ENCODE data around the gene AKAP9. TPM values are rescaled to one million over a fixed set of nuclear protein-coding genes. Genes with fewer than 3 reads are reported as not detected.
A peak's percentile ranks its signal among the peaks of the same experiment; 100 is the strongest.
"Not testable (repeated sequence)": the region's sequence is repeated elsewhere in the genome, so short reads cannot be mapped to it uniquely, and the experiment has no call there.

AKAP9 gene
- polyA plus RNA-seq, 1 experiment = 24.3 TPM

DNA sequence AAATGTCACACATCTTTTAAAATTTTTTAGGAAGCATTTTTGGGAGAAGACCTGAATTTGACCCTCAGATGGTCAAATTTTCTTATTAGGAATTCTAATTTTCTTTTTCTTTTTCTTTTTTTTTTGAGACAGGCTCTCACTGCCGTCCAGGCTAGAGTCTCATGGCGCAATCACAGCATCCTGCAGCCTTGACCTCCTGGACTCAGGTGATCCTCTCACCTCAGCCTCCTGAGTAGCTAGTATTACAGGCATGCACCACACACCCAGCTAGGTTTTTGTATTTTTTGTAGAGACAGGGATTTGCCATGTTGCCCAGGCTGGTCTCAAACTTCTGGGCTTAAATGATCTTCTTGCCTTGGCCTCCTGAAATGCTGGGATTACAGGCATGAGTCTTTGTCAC, 65.4 kb downstream of the AKAP9 start:
- no peak for DNase-seq (ENCODE audit: low read depth, low spot score)
- CTCF ChIA-PET = interaction anchor here (1.5 kb wide), 1 partner anchor 126 kb away, joined by 3 read pairs; the partner anchor contains the start of gene MTERF1
- Histone ChIP-seq H3K4me3 (ENCODE audit: low read depth, low read length) (no peak overlapping the region), H3K9me3 (ENCODE audit: control insufficient read depth, insufficient read depth, low read length) (peaks cover 10% of the 10 kb centered on the region; the same call in 1 of the 2 replicates), H3K27ac (ENCODE audit: low read depth, low read length) (no peak overlapping the region), H3K27me3 (ENCODE audit: control insufficient read depth, insufficient read depth, low read length) (no peaks in the 10 kb centered on the region)
- TF ChIP-seq, protein P1, sequence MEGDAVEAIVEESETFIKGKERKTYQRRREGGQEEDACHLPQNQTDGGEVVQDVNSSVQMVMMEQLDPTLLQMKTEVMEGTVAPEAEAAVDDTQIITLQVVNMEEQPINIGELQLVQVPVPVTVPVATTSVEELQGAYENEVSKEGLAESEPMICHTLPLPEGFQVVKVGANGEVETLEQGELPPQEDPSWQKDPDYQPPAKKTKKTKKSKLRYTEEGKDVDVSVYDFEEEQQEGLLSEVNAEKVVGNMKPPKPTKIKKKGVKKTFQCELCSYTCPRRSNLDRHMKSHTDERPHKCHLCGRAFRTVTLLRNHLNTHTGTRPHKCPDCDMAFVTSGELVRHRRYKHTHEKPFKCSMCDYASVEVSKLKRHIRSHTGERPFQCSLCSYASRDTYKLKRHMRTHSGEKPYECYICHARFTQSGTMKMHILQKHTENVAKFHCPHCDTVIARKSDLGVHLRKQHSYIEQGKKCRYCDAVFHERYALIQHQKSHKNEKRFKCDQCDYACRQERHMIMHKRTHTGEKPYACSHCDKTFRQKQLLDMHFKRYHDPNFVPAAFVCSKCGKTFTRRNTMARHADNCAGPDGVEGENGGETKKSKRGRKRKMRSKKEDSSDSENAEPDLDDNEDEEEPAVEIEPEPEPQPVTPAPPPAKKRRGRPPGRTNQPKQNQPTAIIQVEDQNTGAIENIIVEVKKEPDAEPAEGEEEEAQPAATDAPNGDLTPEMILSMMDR (IDR thresholded peaks at IDR 0.05; ENCODE audit: low read depth, low read length) = no peak
- POLR2A ChIA-PET = no interaction called here

DNA sequence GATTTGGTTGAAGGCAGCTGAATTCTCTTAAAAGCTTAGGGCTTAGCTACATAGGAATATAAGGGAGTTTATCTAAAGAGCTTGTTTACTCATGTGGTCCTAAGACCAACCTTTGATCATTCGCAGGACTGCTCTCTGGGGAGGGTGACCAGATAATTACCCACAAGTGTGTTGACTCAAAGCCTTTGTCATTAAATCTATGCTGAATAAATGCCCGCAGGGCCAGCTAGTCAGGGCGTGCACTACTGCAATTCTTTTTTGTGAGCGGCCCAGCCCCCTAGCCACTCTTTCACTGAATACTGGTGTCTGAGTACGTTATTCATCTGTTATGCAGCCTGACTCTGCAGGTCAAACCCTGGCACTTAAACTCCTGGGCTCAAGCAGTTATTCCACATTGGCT, 69.6 kb downstream of the AKAP9 start:
- POLR2A ChIA-PET = no interaction called here
- TF ChIP-seq, protein P1 (IDR thresholded peaks at IDR 0.05; ENCODE audit: low read depth, low read length) = no peak
- no peak overlapping the region for H3K27ac ChIP-seq (ENCODE audit: low read depth, low read length)

DNA sequence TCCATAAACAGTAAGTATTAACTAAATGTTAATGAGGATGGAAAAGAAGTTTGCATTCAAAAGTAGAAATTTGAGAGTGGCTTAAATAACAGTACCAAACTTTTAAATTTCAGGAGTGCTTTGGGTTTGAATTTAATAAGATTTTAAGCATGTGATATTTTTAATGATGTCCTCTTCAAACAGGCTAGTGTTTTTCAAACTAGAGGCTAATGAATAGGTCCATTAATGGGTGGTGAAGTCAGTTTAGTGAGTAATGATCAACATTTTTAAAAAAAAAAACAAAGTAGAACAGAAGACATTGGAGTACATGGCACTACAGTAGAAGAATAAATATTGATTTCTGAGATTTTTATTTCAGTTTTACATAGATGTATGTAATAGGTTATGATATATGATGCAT, 72.9 kb downstream of the AKAP9 start:
- DNase-seq (ENCODE audit: low read depth, low spot score) = no peak
- TF ChIP-seq, protein P1 (IDR thresholded peaks at IDR 0.05; ENCODE audit: low read depth, low read length) = no peak
- no peaks in the 10 kb centered on the region for H3K27me3 ChIP-seq (ENCODE audit: control insufficient read depth, insufficient read depth, low read length)
- no peak overlapping the region for H3K27ac ChIP-seq (ENCODE audit: low read depth, low read length)
- ChIA-PET POLR2A (no interaction called here), CTCF (no interaction called here)
- no peak overlapping the region for H3K4me3 ChIP-seq (ENCODE audit: low read depth, low read length)
- peaks cover 10% of the 10 kb centered on the region for H3K9me3 ChIP-seq (ENCODE audit: control insufficient read depth, insufficient read depth, low read length)

More for the DNA sequence above, 69.6 kb downstream of the AKAP9 start:
- H3K27me3 ChIP-seq (ENCODE audit: control insufficient read depth, insufficient read depth, low read length) = no peaks in the 10 kb centered on the region
- H3K9me3 ChIP-seq (ENCODE audit: control insufficient read depth, insufficient read depth, low read length) = peaks cover 10% of the 10 kb centered on the region
- no peak for DNase-seq (ENCODE audit: low read depth, low spot score)
- CTCF ChIA-PET = no interaction called here
- no peak overlapping the region for H3K4me3 ChIP-seq (ENCODE audit: low read depth, low read length)

DNA sequence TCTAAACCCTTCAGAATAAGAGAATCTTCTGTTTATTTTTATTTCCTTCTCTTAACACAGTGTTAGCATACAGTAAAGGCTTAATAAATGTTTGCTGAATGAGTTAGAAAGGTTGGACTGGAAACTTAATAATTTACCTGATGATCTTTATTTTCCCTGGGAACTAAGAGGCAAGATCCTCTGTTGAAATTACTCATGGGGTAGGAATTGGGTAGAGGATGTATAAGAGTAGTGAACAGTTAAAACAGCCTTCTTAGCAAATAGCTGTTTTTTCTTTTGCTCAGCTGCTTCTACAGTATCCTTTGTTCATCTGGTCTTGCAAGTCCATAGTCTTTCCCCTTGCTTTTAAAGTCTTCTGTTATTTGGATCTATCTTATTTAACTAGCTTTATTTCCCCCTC, 80.0 kb downstream of the AKAP9 start:
- no peak overlapping the region for H3K4me3 ChIP-seq (ENCODE audit: low read depth, low read length)
- POLR2A ChIA-PET = no interaction called here
- TF ChIP-seq, protein P1 (IDR thresholded peaks at IDR 0.05; ENCODE audit: low read depth, low read length) = no peak
- no peaks in the 10 kb centered on the region for H3K27me3 ChIP-seq (ENCODE audit: control insufficient read depth, insufficient read depth, low read length)
- H3K9me3 ChIP-seq (ENCODE audit: control insufficient read depth, insufficient read depth, low read length) = no peaks in the 10 kb centered on the region
- DNase-seq (ENCODE audit: low read depth, low spot score) = no peak
- no peak overlapping the region for H3K27ac ChIP-seq (ENCODE audit: low read depth, low read length)
- CTCF ChIA-PET = no interaction called here

DNA sequence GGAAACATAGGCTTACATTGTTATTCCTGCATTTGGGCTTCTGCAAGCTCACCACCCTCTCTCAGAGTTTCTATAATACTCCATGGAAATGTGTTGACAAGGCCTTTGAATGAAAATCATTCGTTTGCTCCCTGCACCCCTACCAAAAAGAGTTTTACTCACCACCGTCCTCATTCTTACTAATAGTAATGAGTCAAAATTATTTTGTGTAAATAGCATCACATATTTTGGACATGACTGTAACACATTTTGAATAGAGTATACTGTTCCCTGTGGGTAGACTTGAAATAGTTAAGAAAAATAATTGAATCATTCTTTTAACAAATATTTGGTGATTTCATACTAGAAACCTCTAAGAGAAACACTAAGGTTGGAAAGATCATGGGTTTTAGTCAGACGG, 84.6 kb downstream of the AKAP9 start:
- TF ChIP-seq, protein P1 (IDR thresholded peaks at IDR 0.05; ENCODE audit: low read depth, low read length) = no peak
- H3K4me3 ChIP-seq (ENCODE audit: low read depth, low read length) = no peak overlapping the region
- CTCF ChIA-PET = interaction anchor here (0.6 kb wide), 1 partner anchor 145 kb away, joined by 3 read pairs; no protein-coding TSS in a partner anchor
- POLR2A ChIA-PET = no interaction called here
- peaks cover 13% of the 10 kb centered on the region for H3K9me3 ChIP-seq (ENCODE audit: control insufficient read depth, insufficient read depth, low read length)
- H3K27me3 ChIP-seq (ENCODE audit: control insufficient read depth, insufficient read depth, low read length) = no peaks in the 10 kb centered on the region
- DNase-seq (ENCODE audit: low read depth, low spot score) = peak; percentile 48
- no peak overlapping the region for H3K27ac ChIP-seq (ENCODE audit: low read depth, low read length)

DNA sequence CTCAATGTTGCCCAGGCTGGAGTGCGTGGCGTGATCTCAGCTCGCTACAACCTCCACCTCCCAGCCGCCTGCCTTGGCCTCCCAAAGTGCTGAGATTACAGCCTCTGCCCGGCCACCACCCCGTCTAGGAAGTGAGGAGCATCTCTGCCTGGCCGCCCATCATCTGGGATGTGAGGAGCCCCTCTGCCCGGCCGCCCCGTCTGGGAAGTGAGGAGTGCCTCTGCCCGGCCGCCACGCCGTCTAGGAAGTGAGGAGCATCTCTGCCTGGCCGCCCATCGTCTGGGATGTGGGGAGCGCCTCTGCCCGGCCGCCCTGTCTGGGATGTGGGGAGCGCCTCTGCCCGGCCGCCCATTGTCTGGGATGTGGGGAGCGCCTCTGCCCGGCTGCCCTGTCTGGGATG, 86.0 kb downstream of the AKAP9 start:
- CTCF ChIA-PET; H3K4me3 ChIP-seq (ENCODE audit: low read depth, low read length); H3K27me3 ChIP-seq (ENCODE audit: control insufficient read depth, insufficient read depth, low read length); H3K27ac ChIP-seq (ENCODE audit: low read depth, low read length); DNase-seq (ENCODE audit: low read depth, low spot score): not testable (repeated sequence)
- POLR2A ChIA-PET = interaction anchor here (0.6 kb wide), 1 partner anchor 504 kb away, joined by 4 read pairs; no protein-coding TSS in a partner anchor
- H3K9me3 ChIP-seq (ENCODE audit: control insufficient read depth, insufficient read depth, low read length) = peaks cover 13% of the 10 kb centered on the region

DNA sequence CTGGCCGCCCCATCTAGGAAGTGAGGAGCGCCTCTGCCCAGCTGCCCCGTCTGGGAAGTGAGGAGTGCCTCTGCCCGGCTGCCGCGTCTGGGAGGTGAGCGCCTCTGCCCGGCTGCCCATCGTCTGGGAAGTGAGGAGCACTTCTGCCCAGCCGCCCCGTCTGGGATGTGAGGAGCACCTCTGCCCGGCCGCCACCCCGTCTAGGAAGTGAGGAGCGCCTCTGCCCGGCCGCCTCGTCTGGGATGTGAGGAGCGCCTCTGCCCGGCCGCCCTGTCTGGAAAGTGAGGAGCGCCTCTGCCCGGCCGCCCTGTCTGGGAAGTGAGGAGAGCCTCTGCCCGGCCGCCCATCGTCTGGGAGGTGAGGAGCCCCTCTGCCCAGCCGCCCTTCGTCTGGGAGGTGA, 86.5 kb downstream of the AKAP9 start:
- DNase-seq (ENCODE audit: low read depth, low spot score); H3K27me3 ChIP-seq (ENCODE audit: control insufficient read depth, insufficient read depth, low read length); POLR2A ChIA-PET; CTCF ChIA-PET; H3K4me3 ChIP-seq (ENCODE audit: low read depth, low read length); H3K27ac ChIP-seq (ENCODE audit: low read depth, low read length): not testable (repeated sequence)
- peaks cover 13% of the 10 kb centered on the region for H3K9me3 ChIP-seq (ENCODE audit: control insufficient read depth, insufficient read depth, low read length)

Data from AG04450 (cell line).